Measurements from ENCODE around the gene CLASRP.

CLASRP gene

DNA sequence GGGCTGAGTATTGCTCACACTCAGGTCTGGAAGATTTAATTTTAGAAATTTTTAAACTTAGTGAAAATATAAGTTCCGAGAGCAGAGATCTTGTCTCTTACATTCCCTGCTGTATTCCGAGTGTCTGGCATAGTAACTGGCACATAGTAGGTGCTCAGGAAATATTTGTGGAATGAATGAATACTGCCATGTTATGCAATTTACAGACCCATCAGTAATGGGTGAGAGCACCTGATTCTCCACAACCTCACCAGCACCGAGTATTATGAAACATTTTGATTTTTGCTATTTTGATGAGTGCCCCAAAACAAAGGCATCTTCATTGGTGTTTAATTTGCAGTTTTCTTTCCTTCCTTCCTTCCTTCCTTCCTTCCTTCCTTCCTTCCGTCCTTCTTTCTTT, 15.8 kb upstream of the CLASRP start:
- DNase-seq = no peak

DNA sequence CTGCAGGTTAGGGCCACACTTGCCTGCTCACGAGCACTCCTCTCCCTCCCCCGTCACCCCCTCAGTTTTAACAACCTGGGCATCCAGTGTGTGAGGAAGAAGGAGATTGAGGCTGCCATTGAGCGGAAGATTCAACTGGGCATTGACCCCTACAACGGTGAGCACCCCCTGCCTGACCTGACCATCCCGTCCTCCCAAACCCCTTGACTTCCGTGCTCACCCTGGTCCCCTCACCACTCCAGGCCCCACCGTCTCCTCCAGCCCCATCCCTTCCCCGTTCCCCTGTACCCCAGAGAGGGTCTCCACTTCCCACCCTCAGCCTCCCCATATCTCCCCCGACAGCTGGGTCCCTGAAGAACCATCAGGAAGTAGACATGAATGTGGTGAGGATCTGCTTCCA, 13.6 kb upstream of the CLASRP start:
- no peak for DNase-seq

GRCh38 chr19:45027371-45027770, 11.5 kb upstream of the CLASRP start:
- DNase-seq = no peak

GRCh38 chr19:45030825-45031224, 8.0 kb upstream of the CLASRP start:
- DNase-seq = no peak

DNA sequence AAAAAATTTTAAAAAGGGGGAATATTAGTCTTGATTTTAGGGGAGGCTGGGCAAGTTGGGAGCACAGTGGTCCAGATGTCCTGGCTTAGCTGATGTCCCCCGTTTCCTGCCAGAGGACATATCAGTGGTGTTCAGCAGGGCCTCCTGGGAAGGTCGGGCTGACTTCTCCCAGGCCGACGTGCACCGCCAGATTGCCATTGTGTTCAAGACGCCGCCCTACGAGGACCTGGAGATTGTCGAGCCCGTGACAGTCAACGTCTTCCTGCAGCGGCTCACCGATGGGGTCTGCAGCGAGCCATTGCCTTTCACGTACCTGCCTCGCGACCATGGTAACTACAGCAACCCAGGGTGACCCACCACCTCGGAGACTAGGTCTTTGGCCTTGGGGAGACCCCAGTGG, 6.4 kb upstream of the CLASRP start:
- no peak for DNase-seq

GRCh38 chr19:45035755-45036154, 3.1 kb upstream of the CLASRP start:
- no peak for DNase-seq

DNA sequence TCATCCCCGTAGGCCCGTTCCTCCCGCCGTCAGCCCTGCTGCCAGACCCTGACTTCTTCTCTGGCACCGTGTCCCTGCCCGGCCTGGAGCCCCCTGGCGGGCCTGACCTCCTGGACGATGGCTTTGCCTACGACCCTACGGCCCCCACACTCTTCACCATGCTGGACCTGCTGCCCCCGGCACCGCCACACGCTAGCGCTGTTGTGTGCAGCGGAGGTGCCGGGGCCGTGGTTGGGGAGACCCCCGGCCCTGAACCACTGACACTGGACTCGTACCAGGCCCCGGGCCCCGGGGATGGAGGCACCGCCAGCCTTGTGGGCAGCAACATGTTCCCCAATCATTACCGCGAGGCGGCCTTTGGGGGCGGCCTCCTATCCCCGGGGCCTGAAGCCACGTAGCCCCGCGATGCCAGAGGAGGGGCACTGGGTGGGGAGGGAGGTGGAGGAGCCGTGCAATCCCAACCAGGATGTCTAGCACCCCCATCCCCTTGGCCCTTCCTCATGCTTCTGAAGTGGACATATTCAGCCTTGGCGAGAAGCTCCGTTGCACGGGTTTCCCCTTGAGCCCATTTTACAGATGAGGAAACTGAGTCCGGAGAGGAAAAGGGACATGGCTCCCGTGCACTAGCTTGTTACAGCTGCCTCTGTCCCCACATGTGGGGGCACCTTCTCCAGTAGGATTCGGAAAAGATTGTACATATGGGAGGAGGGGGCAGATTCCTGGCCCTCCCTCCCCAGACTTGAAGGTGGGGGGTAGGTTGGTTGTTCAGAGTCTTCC, 1.3 kb upstream of the CLASRP start:
- no peak for DNase-seq

DNA sequence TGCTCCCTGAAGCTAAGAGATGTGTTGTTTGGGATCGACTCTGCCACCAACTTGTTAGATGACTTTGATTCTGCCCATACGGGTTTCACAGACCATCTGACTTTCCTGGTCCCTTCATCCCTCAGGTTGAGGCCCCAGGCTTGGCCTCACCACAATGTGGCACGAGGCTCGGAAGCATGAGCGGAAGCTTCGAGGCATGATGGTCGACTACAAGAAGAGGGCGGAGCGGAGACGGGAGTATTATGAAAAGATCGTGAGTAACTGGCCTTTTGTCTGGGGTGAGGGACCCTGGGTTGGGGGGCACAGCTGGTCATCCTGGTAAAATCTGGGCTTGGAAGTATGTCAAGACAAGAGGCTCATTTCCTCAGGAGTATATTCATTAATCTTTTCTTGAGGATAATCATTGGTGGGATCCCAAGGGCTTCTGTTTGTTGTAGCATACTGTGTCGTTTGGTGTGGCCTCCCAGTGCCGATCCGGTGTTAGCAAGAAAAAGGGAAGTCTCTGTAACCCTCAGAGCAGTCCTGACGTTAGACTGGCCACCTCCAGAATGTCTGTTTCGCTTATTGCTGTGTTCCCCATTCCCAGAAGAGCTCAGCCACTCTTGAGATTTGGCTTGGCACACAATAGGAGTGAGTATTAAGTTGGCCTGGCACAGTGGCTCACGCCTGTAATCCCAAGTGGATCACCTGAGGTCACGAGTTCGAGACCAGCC, 1.4 kb downstream of the CLASRP start:
- no peak for DNase-seq

DNA sequence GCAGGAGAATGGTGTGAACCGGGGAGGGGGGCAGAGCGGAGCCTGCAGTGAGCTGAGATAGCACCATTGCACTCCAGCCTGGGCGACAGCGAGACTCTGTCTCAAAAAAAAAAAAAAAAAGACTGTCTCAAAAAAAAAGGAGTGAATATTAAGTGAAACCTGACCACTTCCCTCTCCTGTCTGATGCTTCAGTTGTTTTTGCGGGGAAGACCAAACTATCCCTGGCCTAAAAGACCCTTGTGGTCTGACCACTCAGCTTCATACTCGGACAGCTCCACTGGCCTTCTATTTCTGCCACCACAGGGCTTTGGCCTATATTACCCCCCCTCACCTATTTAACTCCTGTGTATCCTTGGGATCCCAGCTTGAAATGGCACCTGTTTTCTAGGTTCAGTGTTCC, 2.3 kb downstream of the CLASRP start:
- no peak for DNase-seq

DNA sequence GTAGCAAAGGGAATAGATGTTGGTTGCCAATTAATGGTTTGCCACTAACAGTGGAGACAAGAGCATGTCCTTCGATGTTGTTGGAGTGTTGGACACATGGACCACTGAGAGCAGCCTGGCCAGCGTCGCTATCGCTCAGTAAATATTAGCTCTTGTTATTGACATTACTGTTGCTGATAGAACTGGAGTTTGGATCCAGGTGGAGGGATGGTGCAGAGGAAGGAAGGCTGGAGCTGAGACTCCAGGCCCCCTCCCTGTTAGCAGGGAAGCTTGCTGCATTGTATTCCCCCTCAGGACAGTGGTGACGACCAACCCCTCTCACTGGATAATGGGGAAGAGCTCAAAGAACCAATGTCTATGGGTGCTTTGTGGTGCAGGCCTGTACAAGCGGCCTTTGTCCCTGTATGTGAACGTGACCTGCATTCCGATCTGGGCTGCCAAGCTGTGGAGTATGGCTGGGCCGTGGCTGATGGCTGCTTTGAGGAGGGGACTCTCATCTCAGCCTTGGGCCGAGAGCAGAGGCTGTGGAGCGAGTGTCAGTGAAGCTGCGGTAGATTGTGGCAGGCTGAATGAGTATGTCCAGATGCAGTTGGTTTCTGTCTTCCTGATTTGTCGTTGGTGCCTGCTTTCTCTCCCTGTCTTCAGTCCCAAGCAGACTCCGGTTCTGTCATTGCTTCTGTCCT, 7.0 kb downstream of the CLASRP start:
- no peak for DNase-seq

DNA sequence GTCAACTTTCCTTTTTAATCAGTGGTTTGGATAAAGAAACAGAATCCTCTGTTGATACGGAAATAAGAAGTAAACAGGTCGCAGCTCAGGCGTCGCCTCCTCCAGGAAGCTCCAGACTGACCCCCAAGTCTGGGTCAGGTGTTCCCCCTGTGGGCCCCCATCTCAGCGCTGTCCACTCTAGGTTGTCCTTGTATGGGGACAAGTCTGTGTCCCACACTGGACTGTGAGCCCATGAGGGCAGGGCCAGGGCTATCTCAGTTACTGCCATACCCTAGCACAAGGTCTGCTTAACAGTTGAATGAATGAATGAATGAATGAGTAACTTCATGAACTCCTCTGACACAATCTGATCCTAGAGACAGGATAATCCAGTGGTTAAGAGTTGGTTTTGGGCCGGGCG, 7.5 kb downstream of the CLASRP start:
- DNase-seq = no peak

GRCh38 chr19:45047188-45047797, 8.4 kb downstream of the CLASRP start:
- no peak for DNase-seq

DNA sequence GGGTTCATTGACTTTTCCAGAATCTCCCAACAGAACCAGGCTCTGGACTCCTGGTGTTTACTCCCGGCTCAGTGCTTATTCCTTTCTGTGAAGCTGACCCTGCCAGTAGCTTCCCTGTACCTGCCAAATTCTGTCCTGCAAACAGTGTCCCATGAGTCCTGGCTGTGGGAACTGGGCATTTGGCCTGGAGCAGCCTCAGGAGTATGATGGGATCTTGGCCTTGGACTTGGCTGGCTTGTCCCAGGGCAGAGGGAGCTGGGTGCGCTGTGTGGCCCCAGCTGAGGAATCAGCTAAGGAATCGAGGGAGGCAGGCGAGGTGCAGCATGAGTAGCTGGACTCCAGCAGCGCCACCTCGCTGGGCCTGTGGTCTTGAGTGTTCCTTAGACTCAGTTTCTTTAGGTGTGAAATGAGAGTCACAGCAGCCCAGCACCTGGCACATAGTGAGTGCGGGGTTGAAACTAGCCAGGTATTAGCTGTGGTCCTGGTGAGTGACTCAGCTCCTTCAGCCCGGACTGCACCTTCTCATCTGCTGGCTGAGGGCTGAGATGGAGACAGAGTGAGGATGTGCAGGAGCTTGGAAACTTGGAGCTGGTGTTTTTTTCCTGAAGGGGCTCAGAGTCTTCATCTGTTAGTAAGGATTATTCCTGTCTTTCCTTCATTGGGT, 10.4 kb downstream of the CLASRP start:
- no peak for DNase-seq

GRCh38 chr19:45050036-45050435, 11.2 kb downstream of the CLASRP start:
- no peak for DNase-seq

- no peak for DNase-seq
Observed at GRCh38 chr19:45051929-45052579, 13.2 kb downstream of the CLASRP start.

GRCh38 chr19:45056831-45057230, 18.0 kb downstream of the CLASRP start:
- no peak for DNase-seq

DNA sequence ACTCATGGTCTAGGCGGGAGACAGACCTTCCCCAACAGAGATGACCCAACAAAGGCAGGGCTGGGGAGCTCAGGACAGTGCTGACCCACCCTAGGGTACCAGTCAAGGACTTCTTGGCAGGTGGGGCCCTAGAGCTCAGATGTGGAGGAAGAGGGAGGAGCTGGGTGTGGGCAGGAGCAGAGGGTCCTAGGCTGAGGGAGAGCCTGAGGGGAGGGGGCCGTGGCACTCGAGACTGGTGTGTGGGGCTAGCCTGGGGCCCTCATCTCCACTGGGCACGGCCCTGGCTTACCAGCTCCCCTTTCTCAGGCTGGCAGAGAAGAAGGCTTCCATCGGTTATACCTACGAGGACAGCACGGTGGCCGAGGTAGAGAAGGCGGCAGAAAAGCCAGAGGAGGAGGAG, 18.6 kb downstream of the CLASRP start:
- no peak for DNase-seq

GRCh38 chr19:45058622-45059159, 19.8 kb downstream of the CLASRP start:
- no peak for DNase-seq

GRCh38 chr19:45059258-45059965, 20.6 kb downstream of the CLASRP start:
- peak; percentile 19 for DNase-seq

- no peak for DNase-seq
Observed at GRCh38 chr19:45061965-45062364, 23.1 kb downstream of the CLASRP start.

Data from NCI-H446 treated with DMSO at 0.1 percent for 48 hours (cell line).